GM12878 (cell line): ENCODE measurements around the gene PFKFB2. TPM values are rescaled to one million over a fixed set of nuclear protein-coding genes. Genes with fewer than 3 reads are reported as not detected.

ENCODE experiments used
- ATAC-seq: fragments of 200-7000 bp; cut with Tn5 transposase; 3 replicates; pipeline ENCODE4 v1.9.1; 2020; ENCODE audit warnings: mild to moderate bottlenecking, moderate library complexity
- BruUV-seq: library from RNA; stranded (reverse); fragments of 400-500 nt; replicated peaks from 2 replicates; lab custom pipeline; 2021; lab: Mats Ljungman, UMichigan
- CTCF ChIA-PET: fragments of 300-600 bp; sonication (Branson Sonifier 250); formaldehyde crosslinking; extraction: SDS; loops from one replicate; lab custom pipeline; 2021; ENCODE audit warnings: inconsistent platforms; lab: Yijun Ruan, JAX
- POLR2A ChIA-PET: fragments of 350-600 bp; formaldehyde crosslinking; extraction: SDS; loops from one replicate; lab custom pipeline; 2021; ENCODE audit warnings: inconsistent platforms; lab: Charles Lee
- RAD21 ChIA-PET: fragments of 300-600 bp; sonication (Branson Sonifier 250); formaldehyde crosslinking; loops from one replicate; lab custom pipeline; 2023; ENCODE audit warnings: antibody characterized with exemption; ENCODE audit not compliant: unreplicated experiment; lab: Charles Lee
- SMC1A ChIA-PET: fragments of 300-600 bp; sonication (Branson Sonifier 250); formaldehyde crosslinking; loops from one replicate; lab custom pipeline; 2023; ENCODE audit not compliant: unreplicated experiment, uncharacterized antibody; lab: Charles Lee
- DNase-seq: peaks from one replicate; pipeline ENCODE4 v3.0.0-alpha.2; 2011; ENCODE audit warnings: low read depth, low spot score
- FAIRE-seq: peaks from 3 replicates; lab custom pipeline; 2011; peaks lifted over from hg19 to GRCh38; lab: Jason Lieb, UNC
- H2AFZ ChIP-seq: 2 replicates; pipeline ENCODE4 v1.6.0; 2011; ENCODE audit warnings: low read depth, low read length, control low read depth; ENCODE audit not compliant: control insufficient read depth
- H3K27ac ChIP-seq: 2 replicates; pipeline ENCODE4 v1.5.1; 2011; ENCODE audit warnings: control low read depth; ENCODE audit not compliant: control insufficient read depth, insufficient read depth
- H3K27me3 ChIP-seq, 2 experiments: replicated peaks in 1 of 2; 2 replicates each; pipeline versions ENCODE4 v1.6.0 to v1.6.1; 2011; ENCODE audit warnings: low read length in 1 of 2; ENCODE audit not compliant: control insufficient read depth in 2 of 2, insufficient read depth in 2 of 2
- H3K36me3 ChIP-seq, 2 experiments: 2 replicates each; pipeline ENCODE4 v1.5.1; 2011; ENCODE audit warnings: low read length in 1 of 2; ENCODE audit not compliant: control insufficient read depth in 2 of 2, insufficient read depth in 2 of 2
- H3K4me1 ChIP-seq: 2 replicates; pipeline ENCODE4 v1.6.1; 2011; ENCODE audit warnings: mild to moderate bottlenecking, low read length, moderate library complexity, mixed read lengths; ENCODE audit not compliant: control insufficient read depth, insufficient read depth
- H3K4me2 ChIP-seq: 2 replicates; pipeline ENCODE4 v1.6.0; 2011; ENCODE audit warnings: control low read depth; ENCODE audit not compliant: control insufficient read depth, insufficient read depth
- H3K4me3 ChIP-seq: fragments of 200-600 bp; sonication (generic); 2 replicates; pipeline ENCODE4 v1.5.1; 2016
- H3K79me2 ChIP-seq: 2 replicates; pipeline ENCODE4 v1.6.0; 2011; ENCODE audit warnings: low read length; ENCODE audit not compliant: control insufficient read depth, insufficient read depth
- H3K9ac ChIP-seq: 2 replicates; pipeline ENCODE4 v1.8.0; 2011; ENCODE audit warnings: low read length, control low read depth, mixed read lengths; ENCODE audit not compliant: control insufficient read depth, insufficient read depth
- H3K9me3 ChIP-seq: replicated peaks from 3 replicates; pipeline ENCODE4 v1.5.1; 2011; ENCODE audit warnings: mild to moderate bottlenecking, low read length; ENCODE audit not compliant: control insufficient read depth, insufficient read depth
- H4K20me1 ChIP-seq: 2 replicates; pipeline ENCODE4 v1.6.0; 2011; ENCODE audit not compliant: control insufficient read depth, insufficient read depth
- LARP7 ChIP-seq: fragments of 450-650 bp; IDR thresholded peaks from 2 replicates; pipeline ENCODE4 v1.6.1; 2017; ENCODE audit warnings: mild to moderate bottlenecking
- NFIC ChIP-seq: IDR thresholded peaks from 2 replicates; pipeline ENCODE4 v1.6.1; 2012; ENCODE audit warnings: low read depth, mild to moderate bottlenecking, inconsistent platforms, low read length, moderate library complexity
- SKIL ChIP-seq: fragments of 450-650 bp; IDR thresholded peaks from 2 replicates; pipeline ENCODE4 v1.6.1; 2017; ENCODE audit warnings: mild to moderate bottlenecking, low read depth, inconsistent platforms; ENCODE audit not compliant: poor library complexity, severe bottlenecking
- WGBS: methylation state at CpG from one replicate; pipeline ENCODE4 v1.1.6; 2016; ENCODE audit warnings: low lambda C conversion rate; ENCODE audit not compliant: insufficient replicate concordance, insufficient coverage; ENCODE audit errors: missing lambda C conversion rate; 5-methylcytosine and 5-hydroxymethylcytosine counted together
- in situ Hi-C: fragments of 300-500 bp; cut with MboI; formaldehyde crosslinking; loops from 9 replicates; pipeline ENCODE4 v1.14.3; 2018; ENCODE audit warnings: mixed read lengths
- intact Hi-C: fragments of 100-400 bp; cut with micrococcal nuclease; formaldehyde crosslinking; loops from one replicate; pipeline ENCODE4 v1.14.2; 2022; ENCODE audit not compliant: unreplicated experiment
- polyA plus RNA-seq, 11 experiments: library from polyadenylated mRNA; depleted of rRNA in 4 of 11; unstranded in 6 of 11; stranded (reverse) in 5 of 11; fragments of >200 nt; fragmentation: Nextera tagmentation in 4 of 11; fragmentation: Illumina TruSeq in 1 of 11; extraction: Ambion mirVana in 4 of 11; extraction: Trizol in 1 of 11; gene quantifications; 1 replicate in 1 of 11; 2 replicates in 10 of 11; pipeline versions ENCODE4 v1.2.1 to v1.2.3, GENCODE V29; 2011 to 2016; ENCODE audit warnings: inconsistent platforms in 2 of 11, missing spikeins in 2 of 11, low read depth in 1 of 11
- total RNA-seq, 4 experiments: library from RNA; depleted of rRNA in 3 of 4; stranded (reverse); fragments of >200 nt in 3 of 4; fragmentation: Illumina TruSeq in 1 of 4; extraction: Trizol in 1 of 4; gene quantifications; 2 replicates each; pipeline versions ENCODE4 v1.2.1 to v1.2.3, GENCODE V29; 2013 to 2021

The PFKFB2 gene
- total and polyA plus RNA-seq, 10 of the 15 experiments (the other 5 are each of a cell fraction or from before 2014, with no cell fraction given): 0.40 to 1.3 (median 1.0) TPM

GRCh38 chr1:207112616-207113296, 59.7 kb downstream of the PFKFB2 start:
- H3K4me1 ChIP-seq: no peaks in the 10 kb centered on the region

More at GRCh38 chr1:207112616-207113296, 59.7 kb downstream of the PFKFB2 start:
- Histone ChIP-seq H3K36me3 (no peaks in the 10 kb centered on the region), H3K27ac (no peak overlapping the region), H3K4me2 (no peak overlapping the region), H3K9me3 (no peaks in the 10 kb centered on the region), H2AFZ (no peak overlapping the region), H3K79me2 (no peaks in the 10 kb centered on the region), H3K9ac (no peak overlapping the region), H4K20me1 (no peaks in the 10 kb centered on the region), H3K27me3 (no peaks in the 10 kb centered on the region; a peak in 1 of 4 replicates), H3K4me3 (no peak overlapping the region)
- RAD21 ChIA-PET: no interaction called here
- no TSS peak for BruUV-seq
- 0% methylated on average over 2 of the region's 2 CpGs for WGBS
- ATAC-seq (no peak), FAIRE-seq (no peak), DNase-seq (no peak)
- TF ChIP-seq LARP7 (no peak), NFIC (no peak), SKIL (no peak)
- in situ Hi-C loops: no loop called here
- CTCF ChIA-PET: no interaction called here
- POLR2A ChIA-PET: no interaction called here
- intact Hi-C loops: no loop called here
- SMC1A ChIA-PET: interaction anchor here (0.6 kb wide), 1 partner anchor 292 kb away, joined by 3 read pairs; no protein-coding TSS in a partner anchor
